ENCODE measurements around the gene SKIC2.
"Not testable (repeated sequence)": the region's sequence is repeated elsewhere in the genome, so short reads cannot be mapped to it uniquely, and the experiment has no call there.

Gene SKIC2

GRCh38 chr6:31958741-31959739, at the start of gene SKIC2, which contains the start of gene NELFE:
SKIC2 (plus strand) TSS chr6:31959175; CDS start chr6:31959193, 18 bp downstream.
NELFE (minus strand) TSS chr6:31958971; CDS start chr6:31958446, 525 bp downstream.
- peak; percentile 95 to 96 for DNase-seq (ENCODE audit: low read depth in 2 of 2)

GRCh38 chr6:31909298-31909697, 49.7 kb upstream of the SKIC2 start:
- DNase-seq (ENCODE audit: low read depth in 2 of 2), result not testable (repeated sequence)

GRCh38 chr6:31911826-31912585, 47.0 kb upstream of the SKIC2 start:
- DNase-seq (ENCODE audit: low read depth in 2 of 2), result no peak

- DNase-seq (ENCODE audit: low read depth in 2 of 2), result no peak
Measured at GRCh38 chr6:31915351-31915750, 43.6 kb upstream of the SKIC2 start.

GRCh38 chr6:31915756-31916155, 43.2 kb upstream of the SKIC2 start:
- DNase-seq (ENCODE audit: low read depth in 2 of 2), result no peak

GRCh38 chr6:31918069-31918720, 40.8 kb upstream of the SKIC2 start:
- no peak for DNase-seq (ENCODE audit: low read depth in 2 of 2)

GRCh38 chr6:31919624-31920303, 39.2 kb upstream of the SKIC2 start:
- no peak for DNase-seq (ENCODE audit: low read depth in 2 of 2)

GRCh38 chr6:31920811-31921210, 38.2 kb upstream of the SKIC2 start:
- no peak for DNase-seq (ENCODE audit: low read depth in 2 of 2)

GRCh38 chr6:31922942-31923341, 36.0 kb upstream of the SKIC2 start:
- no peak for DNase-seq (ENCODE audit: low read depth in 2 of 2)

GRCh38 chr6:31927242-31927862, 31.6 kb upstream of the SKIC2 start, which contains the start of gene C2:
C2 (plus strand) TSS chr6:31927717; CDS start chr6:31927753, 36 bp downstream.
- DNase-seq (ENCODE audit: low read depth in 2 of 2), result no peak

GRCh38 chr6:31927863-31928671, 30.9 kb upstream of the SKIC2 start:
- DNase-seq (ENCODE audit: low read depth in 2 of 2), result no peak

- no peak for DNase-seq (ENCODE audit: low read depth in 2 of 2)
Measured at GRCh38 chr6:31928672-31928939, 30.4 kb upstream of the SKIC2 start.

- no peak for DNase-seq (ENCODE audit: low read depth in 2 of 2)
Measured at GRCh38 chr6:31930962-31931361, 28.0 kb upstream of the SKIC2 start.

- not testable (repeated sequence) for DNase-seq (ENCODE audit: low read depth in 2 of 2)
Measured at GRCh38 chr6:31932137-31932536, 26.8 kb upstream of the SKIC2 start.

- DNase-seq (ENCODE audit: low read depth in 2 of 2), result no peak
Measured at GRCh38 chr6:31933537-31933936, 25.4 kb upstream of the SKIC2 start.

- no peak for DNase-seq (ENCODE audit: low read depth in 2 of 2)
Measured at GRCh38 chr6:31935021-31935420, 24.0 kb upstream of the SKIC2 start.

- no peak for DNase-seq (ENCODE audit: low read depth in 2 of 2)
Measured at GRCh38 chr6:31935823-31936222, 23.2 kb upstream of the SKIC2 start.

GRCh38 chr6:31940256-31940664, 18.7 kb upstream of the SKIC2 start:
- DNase-seq (ENCODE audit: low read depth in 2 of 2), result no peak

GRCh38 chr6:31943742-31944141, 15.2 kb upstream of the SKIC2 start:
- DNase-seq (ENCODE audit: low read depth in 2 of 2), result no peak

GRCh38 chr6:31945154-31945506, 13.8 kb upstream of the SKIC2 start:
- no peak for DNase-seq (ENCODE audit: low read depth in 2 of 2)
